Urinary bladder (tissue), 4 donors: Measurements from ENCODE around the gene POLRMT. TPM values are rescaled to one million over a fixed set of nuclear protein-coding genes. Genes with fewer than 3 reads are reported as not detected.
"Not testable (repeated sequence)": the region's sequence is repeated elsewhere in the genome, so short reads cannot be mapped to it uniquely, and the experiment has no call there.

ENCODE experiments used
- DNase-seq: peaks from one replicate; pipeline ENCODE4 v3.0.0-alpha.2; 2015; ENCODE audit errors: extremely low spot score
- H3K27ac ChIP-seq: one replicate; pipeline ENCODE4 v1.5.1; 2013; ENCODE audit warnings: low read depth, mild to moderate bottlenecking, moderate library complexity
- H3K36me3 ChIP-seq: one replicate; pipeline ENCODE4 v1.6.1; 2013; ENCODE audit warnings: mild to moderate bottlenecking, moderate library complexity; ENCODE audit not compliant: insufficient read depth
- H3K4me1 ChIP-seq: one replicate; pipeline ENCODE4 v1.6.1; 2013; ENCODE audit warnings: mild to moderate bottlenecking, moderate library complexity; ENCODE audit not compliant: insufficient read depth
- H3K4me3 ChIP-seq: one replicate; pipeline ENCODE4 v1.5.1; 2013; ENCODE audit warnings: low read depth, low read length
- WGBS: extraction: QIAGEN DNeasy Blood & Tissue Kit; methylation state at CpG from one replicate; pipeline ENCODE4 v1.1.7; 2013; 5-methylcytosine and 5-hydroxymethylcytosine counted together
- polyA plus RNA-seq: library from polyadenylated mRNA; stranded (reverse); fragments of 200-250 nt; gene quantifications from one replicate; pipeline ENCODE4 v1.2.3, GENCODE V29; 2013
- total RNA-seq: library from RNA; depleted of rRNA; stranded (reverse); fragments of >200 nt; gene quantifications from one replicate; pipeline ENCODE4 v1.2.3, GENCODE V29; 2014
- donor health status: healthy with polysubstance abuse.
- donor health status: healthy.

POLRMT gene
- total and polyA plus RNA-seq, 2 donors, result 10.3 to 44.6 TPM

- Histone ChIP-seq H3K4me3 (no peak overlapping the region), H3K4me1 (no peaks in the 10 kb centered on the region), H3K27ac (no peak overlapping the region), H3K36me3 (no peaks in the 10 kb centered on the region)
- DNase-seq, result no peak
- WGBS, result 91% methylated on average over 24 of the region's 24 CpGs
Observed at GRCh38 chr19:621819-622218, 11.5 kb downstream of the POLRMT start.

GRCh38 chr19:621191-621590 is 12.1 kb downstream of the POLRMT start:
- H3K36me3 ChIP-seq, DNase-seq, H3K27ac ChIP-seq, H3K4me1 ChIP-seq, H3K4me3 ChIP-seq: not testable (repeated sequence)
- 97% methylated on average over 48 of the region's 48 CpGs for WGBS

GRCh38 chr19:620166-620862 is 13.0 kb downstream of the POLRMT start:
- Histone ChIP-seq H3K36me3 (no peaks in the 10 kb centered on the region), H3K4me1 (no peaks in the 10 kb centered on the region), H3K27ac (no peak overlapping the region), H3K4me3 (no peak overlapping the region)
- WGBS, result 94% methylated on average over 51 of the region's 51 CpGs
- DNase-seq, result no peak

GRCh38 chr19:619286-620002 is 13.9 kb downstream of the POLRMT start:
- DNase-seq, result no peak
- 93% methylated on average over 47 of the region's 47 CpGs for WGBS
- Histone ChIP-seq H3K36me3 (no peaks in the 10 kb centered on the region), H3K4me3 (no peak overlapping the region), H3K27ac (no peak overlapping the region), H3K4me1 (no peaks in the 10 kb centered on the region)

GRCh38 chr19:618674-619285 is 14.6 kb downstream of the POLRMT start:
- Histone ChIP-seq H3K4me1 (no peaks in the 10 kb centered on the region), H3K36me3 (no peaks in the 10 kb centered on the region), H3K4me3 (no peak overlapping the region), H3K27ac (no peak overlapping the region)
- WGBS, result 94% methylated on average over 27 of the region's 27 CpGs
- no peak for DNase-seq

GRCh38 chr19:618247-618619 is 15.1 kb downstream of the POLRMT start:
- H3K4me3 ChIP-seq, result no peak overlapping the region
- WGBS, result 93% methylated on average over 19 of the region's 19 CpGs
- H3K4me1 ChIP-seq, result no peaks in the 10 kb centered on the region
- no peak overlapping the region for H3K27ac ChIP-seq
- no peaks in the 10 kb centered on the region for H3K36me3 ChIP-seq
- DNase-seq, result no peak

GRCh38 chr19:617551-618246 is 15.6 kb downstream of the POLRMT start:
- no peaks in the 10 kb centered on the region for H3K4me1 ChIP-seq
- H3K36me3 ChIP-seq, result no peaks in the 10 kb centered on the region
- no peak overlapping the region for H3K4me3 ChIP-seq
- 89% methylated on average over 29 of the region's 29 CpGs for WGBS
- no peak overlapping the region for H3K27ac ChIP-seq
- DNase-seq, result no peak

- no peaks in the 10 kb centered on the region for H3K36me3 ChIP-seq
- H3K4me3 ChIP-seq, result no peak overlapping the region
- H3K4me1 ChIP-seq, result no peaks in the 10 kb centered on the region
- 86% methylated on average over 58 of the region's 58 CpGs for WGBS
- no peak overlapping the region for H3K27ac ChIP-seq
- DNase-seq, result no peak
Observed at GRCh38 chr19:616747-617526, 16.4 kb downstream of the POLRMT start.

- DNase-seq, result no peak
- no peak overlapping the region for H3K27ac ChIP-seq
- no peaks in the 10 kb centered on the region for H3K4me1 ChIP-seq
- no peak overlapping the region for H3K4me3 ChIP-seq
- WGBS, result 10% methylated on average over 85 of the region's 97 CpGs
- no peaks in the 10 kb centered on the region for H3K36me3 ChIP-seq
Observed at GRCh38 chr19:616062-616700, 17.2 kb downstream of the POLRMT start.

GRCh38 chr19:615619-616018 is 17.7 kb downstream of the POLRMT start:
- WGBS, result 23% methylated on average over 33 of the region's 33 CpGs
- Histone ChIP-seq H3K36me3 (no peaks in the 10 kb centered on the region), H3K4me1 (no peaks in the 10 kb centered on the region), H3K27ac (no peak overlapping the region), H3K4me3 (no peak overlapping the region)
- DNase-seq, result no peak

GRCh38 chr19:613732-614567 is 19.4 kb downstream of the POLRMT start:
- DNase-seq, result no peak
- no peaks in the 10 kb centered on the region for H3K36me3 ChIP-seq
- no peak overlapping the region for H3K27ac ChIP-seq
- 70% methylated on average over 54 of the region's 54 CpGs for WGBS
- H3K4me3 ChIP-seq, result no peak overlapping the region
- no peaks in the 10 kb centered on the region for H3K4me1 ChIP-seq

GRCh38 chr19:612941-613340 is 20.4 kb downstream of the POLRMT start:
- no peaks in the 10 kb centered on the region for H3K36me3 ChIP-seq

More at GRCh38 chr19:612941-613340, 20.4 kb downstream of the POLRMT start:
- H3K27ac ChIP-seq, result no peak overlapping the region
- WGBS, result 76% methylated on average over 33 of the region's 33 CpGs
- H3K4me1 ChIP-seq, result no peaks in the 10 kb centered on the region
- no peak overlapping the region for H3K4me3 ChIP-seq
- no peak for DNase-seq
